ENCODE results near the gene C1orf35.
A peak's percentile ranks its signal among the peaks of the same experiment; 100 is the strongest.

The C1orf35 gene

GRCh38 chr1:228095938-228096337 is 7.2 kb downstream of the C1orf35 start:
- no peak for DNase-seq

- no peak for DNase-seq
These were observed 8.0 kb downstream of the C1orf35 start for GRCh38 chr1:228095161-228095560.

- DNase-seq, result no peak
These were observed 8.6 kb downstream of the C1orf35 start for GRCh38 chr1:228094432-228095016.

- DNase-seq, result no peak
These were observed 9.8 kb downstream of the C1orf35 start for GRCh38 chr1:228093050-228093906.

GRCh38 chr1:228092342-228093049 is 10.6 kb downstream of the C1orf35 start:
- no peak for DNase-seq

GRCh38 chr1:228091084-228091483 is 12.0 kb downstream of the C1orf35 start:
- DNase-seq, result no peak

GRCh38 chr1:228090613-228091081 is 12.5 kb downstream of the C1orf35 start:
- peak in 5 of 58 donors; percentile 23 to 58 (median 36) for DNase-seq

GRCh38 chr1:228089519-228090380 is 13.4 kb downstream of the C1orf35 start:
- peak in 2 of 58 donors; percentile 27 to 37 for DNase-seq

- DNase-seq, result no peak
These were observed 14.3 kb downstream of the C1orf35 start for GRCh38 chr1:228088586-228089498.

- DNase-seq, result peak in 5 of 58 donors; percentile 16 to 43 (median 26)
These were observed 15.3 kb downstream of the C1orf35 start for GRCh38 chr1:228087771-228088251.

GRCh38 chr1:228085287-228085951 is 17.7 kb downstream of the C1orf35 start:
- no peak for DNase-seq

- no peak for DNase-seq
These were observed 18.3 kb downstream of the C1orf35 start for GRCh38 chr1:228084797-228085196.

GRCh38 chr1:228084325-228084724 is 18.8 kb downstream of the C1orf35 start:
- no peak for DNase-seq

GRCh38 chr1:228083871-228084278 is 19.2 kb downstream of the C1orf35 start:
- peak in 7 of 58 donors; percentile 17 to 46 (median 23) for DNase-seq

- peak in 15 of 58 donors; percentile 34 to 70 (median 56) for DNase-seq
These were observed 19.9 kb downstream of the C1orf35 start for GRCh38 chr1:228082918-228083870.

GRCh38 chr1:228082214-228082917 is 20.8 kb downstream of the C1orf35 start, which contains the start of gene ARF1:
ARF1 (plus strand) TSS chr1:228082708; CDS start chr1:228097115, 14,407 bp downstream.
- peak in 57 of 58 donors; percentile 36 to 96 (median 88) for DNase-seq
